GM12891 (cell line): ENCODE data around the gene RNF186.

Experiments used
- PAX5 ChIP-seq: IDR thresholded peaks from 2 replicates; pipeline ENCODE4 v1.6.1; 2011; ENCODE audit warnings: low read length, moderate library complexity, mild to moderate bottlenecking; ENCODE audit not compliant: insufficient read depth, severe bottlenecking
- POLR2A ChIP-seq: IDR thresholded peaks from 2 replicates; pipeline ENCODE4 v1.6.1; 2011; ENCODE audit warnings: low read depth, low read length, control low read depth
- POLR2AphosphoS5 ChIP-seq: IDR thresholded peaks from 2 replicates; pipeline ENCODE4 v1.6.1; 2011; ENCODE audit warnings: low read depth, low read length, control low read depth
- SPI1 ChIP-seq: IDR thresholded peaks from 2 replicates; pipeline ENCODE4 v1.6.1; 2011; ENCODE audit warnings: low read depth, low read length, control low read depth
- TAF1 ChIP-seq: IDR thresholded peaks from 2 replicates; pipeline ENCODE4 v1.6.1; 2011; ENCODE audit warnings: low read depth, low read length, control low read depth

GRCh38 chr1:19794583-19794982 lies 20.5 kb downstream of the RNF186 start:
- TF ChIP-seq POLR2AphosphoS5 = no peak
- no peak for TF ChIP-seq POLR2A
- no peak for TF ChIP-seq SPI1
- TF ChIP-seq TAF1 = no peak
- TF ChIP-seq PAX5 = no peak
